Skeletal muscle tissue (tissue), 4 donors: Measurements from ENCODE around the gene TBC1D1. TPM values are rescaled to one million over a fixed set of nuclear protein-coding genes. Genes with fewer than 3 reads are reported as not detected.

Source experiments
- H3K27ac ChIP-seq: one replicate; pipeline ENCODE4 v1.7.0; 2013; ENCODE audit warnings: mild to moderate bottlenecking, low read depth, low read length, inconsistent platforms
- H3K27me3 ChIP-seq, 3 donors: one replicate each; pipeline ENCODE4 v1.7.0; 2013; ENCODE audit warnings: low read length in 3 of 3; ENCODE audit not compliant: control insufficient read depth in 3 of 3, insufficient read depth in 3 of 3
- H3K36me3 ChIP-seq, 3 donors: one replicate each; pipeline ENCODE4 v1.7.0; 2013; ENCODE audit warnings: low read length in 3 of 3; ENCODE audit not compliant: control insufficient read depth in 3 of 3, insufficient read depth in 3 of 3
- H3K4me1 ChIP-seq, 3 donors: one replicate each; pipeline ENCODE4 v1.7.0; 2013; ENCODE audit warnings: low read length in 3 of 3, mild to moderate bottlenecking in 3 of 3; ENCODE audit not compliant: control insufficient read depth in 3 of 3, insufficient read depth in 3 of 3
- H3K4me3 ChIP-seq, 3 donors: one replicate each; pipeline ENCODE4 v1.7.0; 2013; ENCODE audit warnings: low read length in 3 of 3
- H3K9ac ChIP-seq, 3 donors: one replicate each; pipeline ENCODE4 v1.7.0; 2013; ENCODE audit warnings: low read length in 3 of 3, mild to moderate bottlenecking in 3 of 3, moderate library complexity in 2 of 3, low read depth in 1 of 3
- H3K9me3 ChIP-seq, 3 donors: one replicate each; pipeline ENCODE4 v1.7.0; 2013; ENCODE audit warnings: low read length in 3 of 3; ENCODE audit not compliant: control insufficient read depth in 3 of 3
- total RNA-seq: library from RNA; depleted of rRNA; stranded (reverse); fragments of >200 nt; gene quantifications from one replicate; pipeline ENCODE4 v1.2.3, GENCODE V29; 2014
- donor health status: Osteomylitis.

The TBC1D1 gene
- total RNA-seq, 1 donor from 2014 or later, result 54.3 TPM

GRCh38 chr4:38069271-38069760 is 178.4 kb downstream of the TBC1D1 start:
- Histone ChIP-seq H3K4me1 (peaks cover 5 to 13% (median 9%) of the 10 kb centered on the region in 3 donors), H3K36me3 (peaks cover 0 to 14% (median 5%) of the 10 kb centered on the region in 3 donors), H3K27ac (no peak overlapping the region), H3K9me3 (no peaks in the 10 kb centered on the region), H3K9ac (no peak overlapping the region), H3K27me3 (no peaks in the 10 kb centered on the region), H3K4me3 (no peak overlapping the region)

DNA sequence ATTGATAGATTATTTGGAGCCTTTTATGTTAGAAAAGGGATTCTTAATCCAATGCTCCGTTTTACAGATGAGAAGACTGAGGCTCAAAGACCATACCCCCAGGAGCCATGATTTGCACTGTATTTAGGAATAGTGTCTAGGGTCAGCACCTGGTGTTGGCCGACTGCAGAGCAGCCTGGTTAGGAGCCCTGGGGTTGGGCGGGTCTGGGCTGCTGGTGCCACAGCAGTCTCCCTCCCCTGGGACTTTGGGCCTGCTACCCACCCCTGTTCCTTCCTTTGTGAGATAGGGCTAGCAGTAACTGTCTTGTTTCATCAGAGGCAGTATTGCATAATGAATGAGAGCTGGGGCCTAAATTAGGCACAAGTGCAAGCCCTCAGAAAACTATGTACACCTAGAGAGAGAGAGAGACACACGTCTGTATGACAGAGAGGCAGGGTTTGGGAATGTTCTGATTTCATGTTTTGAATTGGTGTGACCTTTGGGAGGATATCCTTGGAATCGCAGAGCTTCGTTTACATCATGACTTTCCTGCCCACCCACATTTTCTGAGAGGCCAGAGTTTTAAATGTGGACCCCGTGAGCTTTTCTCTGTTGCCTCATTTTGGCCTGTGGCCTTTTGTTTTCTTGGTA is 181.0 kb downstream of the TBC1D1 start:
- Histone ChIP-seq H3K4me3 (no peak overlapping the region), H3K27ac (peak overlapping the region; percentile 48), H3K36me3 (peaks cover 0 to 12% (median 5%) of the 10 kb centered on the region in 3 donors), H3K27me3 (no peaks in the 10 kb centered on the region), H3K9ac (peak overlapping the region in 1 of 3 donors; percentile 51), H3K9me3 (no peaks in the 10 kb centered on the region), H3K4me1 (peaks cover 7 to 13% (median 12%) of the 10 kb centered on the region in 3 donors)

- Histone ChIP-seq H3K36me3 (peaks cover 0 to 10% (median 5%) of the 10 kb centered on the region in 3 donors), H3K9me3 (no peaks in the 10 kb centered on the region), H3K27me3 (no peaks in the 10 kb centered on the region), H3K9ac (no peak overlapping the region), H3K4me1 (peaks cover 7 to 13% (median 12%) of the 10 kb centered on the region in 3 donors), H3K27ac (no peak overlapping the region), H3K4me3 (no peak overlapping the region)
These were observed 181.7 kb downstream of the TBC1D1 start for GRCh38 chr4:38072578-38072977.

- H3K27ac ChIP-seq, result peak overlapping the region; percentile 40
- H3K4me1 ChIP-seq, result peaks cover 7 to 13% (median 12%) of the 10 kb centered on the region in 3 donors
- no peaks in the 10 kb centered on the region for H3K9me3 ChIP-seq
- H3K9ac ChIP-seq, result no peak overlapping the region
- peaks cover 0 to 2% (median 0%) of the 10 kb centered on the region in 3 donors for H3K36me3 ChIP-seq
- no peaks in the 10 kb centered on the region for H3K27me3 ChIP-seq
- no peak overlapping the region for H3K4me3 ChIP-seq
These were observed 182.8 kb downstream of the TBC1D1 start for GRCh38 chr4:38073596-38074234.

GRCh38 chr4:38075370-38076152 is 184.7 kb downstream of the TBC1D1 start:
- Histone ChIP-seq H3K36me3 (peaks cover 0 to 2% (median 0%) of the 10 kb centered on the region in 3 donors), H3K27me3 (no peaks in the 10 kb centered on the region), H3K9me3 (no peaks in the 10 kb centered on the region), H3K4me1 (peaks cover 7 to 16% (median 12%) of the 10 kb centered on the region in 3 donors), H3K4me3 (no peak overlapping the region), H3K9ac (no peak overlapping the region), H3K27ac (peak overlapping the region; percentile 40)

DNA sequence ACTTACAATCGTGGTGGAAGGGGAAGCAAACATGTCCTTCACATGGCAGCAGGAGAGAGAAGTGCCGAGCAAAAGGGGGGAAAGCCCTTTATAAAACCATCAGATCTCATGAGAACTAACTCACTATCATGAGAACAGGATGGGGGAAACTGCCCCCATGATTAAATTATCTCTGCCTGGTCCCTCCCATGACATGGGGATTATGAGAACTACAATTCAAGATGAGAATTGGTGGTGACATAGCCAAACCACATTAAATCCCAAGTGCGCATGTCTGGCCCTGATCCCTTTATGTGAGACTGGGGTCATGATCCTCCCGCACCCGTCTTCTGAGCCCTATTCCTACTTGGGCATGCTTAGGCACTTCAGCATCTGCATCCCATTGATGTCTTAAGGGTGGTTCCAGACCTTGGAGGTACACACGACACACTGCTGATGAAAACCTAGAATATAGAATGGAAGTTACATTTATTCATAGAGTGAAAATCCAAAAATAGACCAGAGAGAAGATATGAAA is 185.3 kb downstream of the TBC1D1 start:
- peak overlapping the region; percentile 21 for H3K27ac ChIP-seq
- no peak overlapping the region for H3K4me3 ChIP-seq
- H3K4me1 ChIP-seq, result peaks cover 7 to 19% (median 14%) of the 10 kb centered on the region in 3 donors
- H3K36me3 ChIP-seq, result peaks cover 0 to 2% (median 0%) of the 10 kb centered on the region in 3 donors
- no peaks in the 10 kb centered on the region for H3K9me3 ChIP-seq
- no peak overlapping the region for H3K9ac ChIP-seq
- H3K27me3 ChIP-seq, result no peaks in the 10 kb centered on the region

DNA sequence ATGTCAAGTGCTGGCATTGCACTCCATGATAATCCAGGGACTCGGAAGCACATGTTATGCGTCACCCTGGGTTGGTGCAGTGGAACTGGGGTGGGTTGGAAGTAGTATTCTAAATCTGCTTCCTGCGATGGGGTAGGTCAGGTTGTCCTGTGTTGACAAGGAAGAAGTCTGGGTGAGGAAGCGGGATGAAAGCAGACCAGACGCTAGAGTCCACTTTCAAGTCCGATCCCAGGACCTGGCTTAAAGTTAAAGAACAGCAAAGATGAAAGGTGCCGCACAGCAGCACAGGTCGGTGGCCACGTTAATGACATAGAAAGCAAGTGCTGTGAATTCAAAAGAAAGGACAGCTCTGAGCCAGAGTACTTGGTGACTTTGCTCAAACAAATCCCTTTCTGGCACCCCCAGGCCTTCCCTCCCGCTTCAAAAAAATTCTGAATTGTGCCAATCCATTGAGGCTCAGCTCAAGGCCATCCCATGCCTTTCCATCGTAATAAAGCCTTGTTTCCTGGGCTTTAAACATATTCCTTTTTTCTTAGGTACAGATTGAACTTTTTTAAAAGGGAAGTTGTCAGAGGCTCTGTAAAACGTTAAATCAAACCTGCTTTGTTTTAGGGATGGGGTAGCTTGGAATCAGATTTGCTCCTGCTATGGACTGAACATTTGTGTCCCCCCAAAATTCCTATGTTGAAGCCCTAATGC is 187.1 kb downstream of the TBC1D1 start:
- no peak overlapping the region for H3K4me3 ChIP-seq
- H3K27ac ChIP-seq, result peak overlapping the region; percentile 63
- peaks cover 0 to 2% (median 0%) of the 10 kb centered on the region in 3 donors for H3K36me3 ChIP-seq
- H3K4me1 ChIP-seq, result peaks cover 3 to 14% (median 12%) of the 10 kb centered on the region in 3 donors
- no peak overlapping the region for H3K9ac ChIP-seq
- no peaks in the 10 kb centered on the region for H3K27me3 ChIP-seq
- no peaks in the 10 kb centered on the region for H3K9me3 ChIP-seq

DNA sequence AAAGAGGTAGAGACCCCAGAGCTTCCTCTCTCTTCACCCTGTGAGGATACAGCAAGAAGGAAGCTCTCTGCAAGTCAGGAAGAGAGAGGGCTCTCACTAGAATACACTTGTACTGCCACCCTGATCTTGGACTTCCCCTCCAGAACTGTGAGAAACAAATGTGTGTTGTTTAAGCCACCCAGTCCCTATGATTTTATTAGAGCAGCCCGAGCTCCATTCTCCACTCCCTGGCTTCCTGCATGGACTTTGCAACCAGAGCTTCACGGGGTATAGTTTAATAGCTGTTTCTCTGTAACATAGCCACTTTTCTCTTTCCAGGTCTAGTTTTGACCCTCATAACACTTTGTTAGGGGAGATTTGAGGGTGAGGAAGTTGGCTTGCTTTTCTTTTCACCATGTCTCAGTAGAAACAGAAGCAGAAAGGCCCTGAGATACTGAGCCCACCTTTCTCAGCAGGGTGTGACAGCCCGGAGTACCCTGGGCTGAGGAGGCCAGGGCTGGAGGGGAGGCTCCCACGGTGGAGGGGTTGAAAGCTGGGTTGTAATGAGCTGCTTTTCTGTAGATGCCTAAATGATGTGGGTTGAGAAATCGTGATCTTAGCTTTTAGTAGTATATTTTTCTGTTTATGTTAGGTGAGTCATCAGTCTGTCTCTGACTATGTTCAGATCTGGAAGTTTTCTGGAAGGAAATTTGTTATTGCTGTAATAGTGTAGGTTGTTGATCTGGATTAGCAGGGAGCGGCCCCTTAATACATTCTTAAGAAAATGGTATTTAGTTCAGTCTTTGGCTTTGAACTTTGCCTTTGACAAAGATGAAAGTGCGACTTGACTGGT is 187.9 kb downstream of the TBC1D1 start:
- no peaks in the 10 kb centered on the region for H3K27me3 ChIP-seq
- H3K27ac ChIP-seq, result peak overlapping the region; percentile 63
- H3K4me3 ChIP-seq, result no peak overlapping the region
- H3K9ac ChIP-seq, result no peak overlapping the region
- no peaks in the 10 kb centered on the region for H3K9me3 ChIP-seq
- H3K4me1 ChIP-seq, result peaks cover 3 to 12% (median 11%) of the 10 kb centered on the region in 3 donors
- H3K36me3 ChIP-seq, result peaks cover 0 to 2% (median 0%) of the 10 kb centered on the region in 3 donors
